Hematopoietic multipotent progenitor cell treated with erythropoietin and hydrocortisone succinate and interleukin-3 and kit ligand, for 8 days (in vitro differentiated cells): Measurements from ENCODE around the gene POLDIP3.

ENCODE experiments used
- DNase-seq: peaks from one replicate; pipeline ENCODE4 v3.0.0-alpha.2; 2015

The POLDIP3 gene

GRCh38 chr22:42641801-42642413 lies 27.2 kb upstream of the POLDIP3 start:
- no peak for DNase-seq

DNA sequence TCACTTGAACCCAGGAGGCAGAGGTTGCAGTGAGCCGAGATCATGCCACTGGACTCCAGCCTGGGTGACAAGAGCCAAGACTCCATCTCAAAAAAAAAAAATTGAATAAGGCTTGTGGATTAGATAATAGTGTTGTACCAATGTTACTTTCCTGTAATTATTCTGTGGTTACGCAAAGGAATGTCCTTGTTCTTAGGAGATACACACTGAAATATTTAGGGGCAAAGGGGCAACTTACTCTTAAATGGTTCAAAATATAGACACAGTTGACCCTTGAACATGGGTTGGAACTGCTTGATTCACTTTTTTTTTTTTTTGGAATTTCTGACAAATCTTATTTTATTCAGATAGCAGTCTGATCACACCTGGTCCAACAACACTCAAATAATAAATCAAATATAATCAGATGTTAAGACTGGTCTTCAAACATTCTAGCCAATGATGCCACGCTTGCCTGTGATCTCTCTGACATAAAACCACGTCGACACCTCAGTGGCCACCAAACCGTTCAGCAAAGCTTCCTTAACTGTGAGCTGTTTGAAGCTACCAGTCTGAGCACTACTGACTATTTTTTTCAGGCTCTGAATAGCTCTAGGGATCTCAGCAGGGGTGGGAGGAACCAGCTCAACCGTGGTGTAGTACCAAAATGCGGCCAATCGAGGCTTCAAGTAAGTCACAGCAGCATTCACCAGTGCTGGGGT lies 25.0 kb upstream of the POLDIP3 start:
- DNase-seq: no peak

- no peak for DNase-seq
Measured at GRCh38 chr22:42637555-42637954, 22.9 kb upstream of the POLDIP3 start.

- no peak for DNase-seq
Measured at GRCh38 chr22:42636506-42636905, 21.8 kb upstream of the POLDIP3 start.

- peak; percentile 35 for DNase-seq
Measured at GRCh38 chr22:42635531-42635930, 20.8 kb upstream of the POLDIP3 start.

DNA sequence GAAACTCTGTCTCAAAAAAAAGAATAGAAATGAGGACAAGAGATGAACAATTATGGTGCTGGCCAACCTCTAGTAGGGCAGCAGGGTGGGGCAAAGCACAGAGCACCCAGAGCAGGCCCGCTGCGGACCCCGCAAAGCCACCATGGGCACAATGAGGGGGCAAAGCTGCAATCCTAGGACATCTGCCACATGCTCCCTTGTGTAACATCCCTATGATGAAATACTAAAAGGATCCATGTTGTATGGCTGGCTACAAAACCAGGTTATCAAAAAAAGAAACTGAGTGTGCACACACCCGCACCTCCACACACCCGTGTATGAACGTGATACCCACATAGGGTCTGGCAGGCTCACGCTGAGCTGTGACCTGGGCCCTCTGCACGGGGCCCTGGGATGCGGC lies 18.3 kb upstream of the POLDIP3 start:
- DNase-seq: no peak

DNA sequence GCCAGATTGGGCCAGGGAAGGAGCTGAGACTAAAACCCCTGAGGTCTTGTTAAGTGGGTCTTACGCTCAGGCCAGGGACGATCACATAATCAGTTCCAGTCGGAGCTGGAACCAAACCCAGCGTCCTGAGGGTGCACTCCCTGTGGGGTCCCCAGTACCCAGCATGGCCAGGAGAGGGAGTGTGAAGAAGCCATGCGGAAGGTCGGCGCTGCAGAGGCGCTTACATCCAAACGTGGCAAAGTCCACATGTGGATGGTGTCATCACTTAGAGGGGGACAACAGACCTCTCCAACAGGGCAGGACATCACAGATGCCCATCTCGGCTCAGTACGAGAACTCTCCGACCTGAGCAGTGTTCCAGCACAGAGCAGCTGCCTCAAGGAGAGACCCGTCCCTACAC lies 17.4 kb upstream of the POLDIP3 start:
- DNase-seq: no peak

- no peak for DNase-seq
Measured at GRCh38 chr22:42630901-42631602, 16.4 kb upstream of the POLDIP3 start.

GRCh38 chr22:42630211-42630610 lies 15.5 kb upstream of the POLDIP3 start:
- DNase-seq: no peak

GRCh38 chr22:42627981-42628380 lies 13.3 kb upstream of the POLDIP3 start:
- DNase-seq: no peak

GRCh38 chr22:42626951-42627625 lies 12.4 kb upstream of the POLDIP3 start:
- no peak for DNase-seq

DNA sequence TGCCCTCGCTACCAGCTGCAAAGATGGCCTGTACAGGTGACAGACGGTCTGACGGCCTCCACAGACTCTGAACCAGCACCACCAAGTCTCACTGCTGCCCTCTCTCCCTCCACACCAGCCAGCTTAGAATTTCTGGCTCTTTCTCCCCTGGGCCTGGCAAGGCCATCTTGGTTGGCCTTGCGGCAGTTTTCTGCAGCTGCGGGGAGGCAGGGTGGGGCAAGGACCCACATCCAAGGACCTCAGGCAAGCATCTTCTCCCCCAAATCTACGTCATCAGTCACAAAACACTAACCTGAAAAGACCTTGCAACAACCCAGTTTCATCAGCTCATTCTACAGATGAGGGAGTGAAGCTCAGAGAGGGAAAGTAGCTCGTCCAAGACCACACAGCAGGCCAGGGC lies 11.7 kb upstream of the POLDIP3 start:
- no peak for DNase-seq

DNA sequence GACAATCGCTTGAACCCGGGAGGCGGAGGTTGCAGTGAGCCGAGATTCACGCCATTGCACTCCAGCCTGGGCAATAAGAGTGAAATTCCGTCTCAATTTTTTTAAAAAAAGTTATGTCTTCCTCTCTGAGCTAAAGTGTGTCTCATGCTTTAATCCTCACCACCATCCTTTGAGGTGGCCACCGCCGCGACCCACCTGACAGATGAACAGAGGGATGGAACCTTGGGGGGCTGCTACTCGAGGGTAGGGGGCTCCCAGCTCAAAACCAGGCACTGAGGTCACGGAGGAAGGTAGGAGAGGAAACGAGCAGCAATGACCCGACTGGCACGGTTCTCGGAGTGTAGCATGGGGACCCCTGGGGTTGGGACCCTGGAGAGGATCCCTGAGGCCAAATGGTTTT lies 10.7 kb upstream of the POLDIP3 start:
- DNase-seq: no peak

GRCh38 chr22:42624551-42625106 lies 9.9 kb upstream of the POLDIP3 start:
- DNase-seq: no peak

DNA sequence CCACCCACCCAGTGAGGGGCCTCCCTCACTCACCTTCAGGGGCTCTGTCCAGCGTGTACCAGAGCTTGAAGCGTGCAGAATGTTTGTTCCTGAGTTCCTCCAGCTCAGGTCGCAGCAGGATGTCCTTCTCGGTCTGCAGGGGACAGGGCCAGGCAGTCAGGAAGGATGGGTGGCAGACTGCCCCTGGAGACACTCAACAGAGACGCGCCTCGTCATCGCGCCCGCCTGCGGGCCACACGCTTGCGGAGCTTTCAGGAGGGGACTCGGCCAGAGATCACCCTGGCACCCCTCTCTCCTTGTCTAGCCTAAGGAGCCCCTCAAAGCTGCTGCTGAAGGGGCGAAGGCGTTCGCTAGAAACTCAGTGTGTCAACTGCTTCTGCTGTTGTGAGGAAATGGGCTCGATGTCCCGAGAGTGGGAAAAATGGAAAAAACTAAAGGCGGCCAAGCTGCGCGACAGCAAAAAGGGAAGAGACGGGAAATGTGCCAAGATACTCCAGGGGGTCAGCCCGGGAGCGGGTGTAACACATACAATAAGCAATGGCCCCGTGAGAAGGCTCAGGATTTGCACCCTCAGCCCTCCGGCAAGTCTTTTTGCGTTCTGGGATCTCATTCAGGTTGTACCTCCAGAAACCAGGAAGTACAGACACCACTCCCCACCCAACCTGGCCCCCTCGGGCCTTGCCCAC lies 9.2 kb upstream of the POLDIP3 start:
- no peak for DNase-seq

DNA sequence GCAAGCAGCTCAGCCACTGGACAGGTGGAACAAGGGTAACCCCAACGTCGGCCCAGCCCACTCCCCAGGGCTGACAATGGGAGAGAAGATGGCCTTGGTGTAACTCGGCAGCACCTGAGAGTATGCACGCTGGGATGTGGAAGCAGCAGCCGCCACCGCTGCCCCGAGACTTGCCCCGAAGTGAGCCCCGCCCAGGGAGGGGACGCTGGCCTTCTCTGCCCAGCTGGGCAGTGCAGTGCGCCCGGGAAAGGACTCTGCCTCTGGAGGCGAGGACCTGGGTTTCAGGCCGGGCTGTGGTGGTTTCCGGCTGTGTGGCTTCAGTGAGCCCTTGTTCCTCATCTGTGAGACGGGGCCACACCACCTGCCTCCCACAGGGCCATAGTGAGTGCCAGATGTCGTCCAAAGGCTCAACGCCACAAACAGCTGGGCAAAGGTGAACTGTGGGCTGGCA lies 8.6 kb upstream of the POLDIP3 start:
- DNase-seq: no peak

DNA sequence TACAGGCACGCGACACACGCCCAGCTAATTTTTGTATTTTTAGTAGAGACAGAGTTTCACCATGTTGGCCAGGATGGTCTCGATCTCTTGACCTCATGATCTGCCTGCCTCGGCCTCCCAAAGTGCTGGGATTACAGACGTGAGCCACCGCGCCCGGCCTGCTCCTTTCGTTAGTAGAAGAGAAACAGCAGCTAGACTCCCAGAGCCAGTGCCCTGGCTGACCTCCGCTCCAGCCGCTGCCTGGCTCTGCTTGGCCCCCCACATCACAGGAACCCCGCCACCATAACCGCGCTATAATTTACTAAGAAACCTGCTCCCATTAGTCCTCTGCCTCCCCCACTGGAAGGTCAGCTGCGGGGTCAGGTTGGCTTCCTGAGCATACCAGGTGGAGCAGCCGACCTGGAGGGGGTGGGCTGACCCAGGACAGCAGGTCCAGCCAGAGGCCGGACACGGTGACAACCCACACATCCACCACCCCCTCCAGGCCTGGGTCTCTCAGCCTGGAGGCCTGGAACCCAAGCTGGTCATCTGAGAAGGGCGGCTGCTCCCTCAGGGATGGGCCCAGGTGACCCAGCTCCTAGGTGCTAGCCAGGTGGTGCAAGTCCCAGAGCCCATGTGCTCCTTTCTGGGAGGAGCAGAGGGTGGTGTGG lies 7.5 kb upstream of the POLDIP3 start:
- no peak for DNase-seq

DNA sequence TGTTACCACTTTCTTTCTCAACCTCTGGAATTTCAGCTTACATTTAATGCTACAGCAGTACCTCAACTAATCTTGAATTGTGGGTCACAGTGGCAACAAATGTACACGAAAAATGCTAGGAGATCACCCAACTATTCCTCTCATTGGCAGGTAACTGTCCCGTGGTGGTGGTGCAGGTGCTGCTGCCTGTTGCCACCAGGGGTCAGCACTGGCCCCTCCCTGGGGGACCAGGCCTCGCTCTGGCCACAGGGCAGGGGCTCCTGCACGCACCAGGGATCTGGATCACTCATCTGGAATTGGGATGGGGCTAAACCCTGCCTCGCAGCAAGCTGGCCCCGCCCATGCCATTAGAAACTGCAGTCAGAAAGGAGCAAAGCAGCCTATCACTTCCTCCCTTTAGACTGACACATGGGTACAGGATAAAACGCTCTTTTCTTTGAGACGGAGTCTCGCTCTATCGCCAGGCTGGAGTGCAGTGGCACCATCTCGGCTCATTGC lies 6.9 kb upstream of the POLDIP3 start:
- DNase-seq: peak; percentile 60

GRCh38 chr22:42620084-42620483 lies 5.4 kb upstream of the POLDIP3 start:
- DNase-seq: no peak

- no peak for DNase-seq
Measured at GRCh38 chr22:42619261-42620063, 4.8 kb upstream of the POLDIP3 start.
